Liver (tissue), 9 donors: ENCODE measurements around the gene NRG3. TPM values are rescaled to one million over a fixed set of nuclear protein-coding genes. Genes with fewer than 3 reads are reported as not detected.
"Not testable (repeated sequence)": the region's sequence is repeated elsewhere in the genome, so short reads cannot be mapped to it uniquely, and the experiment has no call there.

Experiments used
- DNase-seq: peaks from one replicate; pipeline ENCODE4 v3.0.0-alpha.2; 2017; ENCODE audit warnings: low spot score
- H3K27ac ChIP-seq, 2 donors: one replicate each; pipeline ENCODE4 v1.7.0; 2013; ENCODE audit warnings: inconsistent platforms in 2 of 2, low read length in 2 of 2, control low read depth in 1 of 2, low read depth in 1 of 2, mild to moderate bottlenecking in 1 of 2
- H3K27me3 ChIP-seq, 4 donors: one replicate each; pipeline versions ENCODE4 v1.6.1 to v1.7.0; 2013; ENCODE audit warnings: low read length in 3 of 4, inconsistent platforms in 1 of 4, mild to moderate bottlenecking in 1 of 4, moderate library complexity in 1 of 4; ENCODE audit not compliant: control insufficient read depth in 4 of 4, insufficient read depth in 4 of 4
- H3K36me3 ChIP-seq, 4 donors: one replicate each; pipeline versions ENCODE4 v1.6.1 to v1.7.0; 2013; ENCODE audit warnings: low read length in 3 of 4, mild to moderate bottlenecking in 3 of 4, low read depth in 1 of 4, moderate library complexity in 1 of 4; ENCODE audit not compliant: control insufficient read depth in 4 of 4, insufficient read depth in 3 of 4
- H3K4me1 ChIP-seq, 4 donors: one replicate each; pipeline versions ENCODE4 v1.6.1 to v1.7.0; 2013; ENCODE audit warnings: low read length in 3 of 4, mild to moderate bottlenecking in 3 of 4, moderate library complexity in 1 of 4; ENCODE audit not compliant: control insufficient read depth in 4 of 4, insufficient read depth in 4 of 4
- H3K4me3 ChIP-seq, 3 donors: one replicate each; pipeline versions ENCODE4 v1.6.1 to v1.7.0; 2013; ENCODE audit warnings: low read length in 3 of 3, control low read depth in 1 of 3, low read depth in 1 of 3, mild to moderate bottlenecking in 1 of 3
- H3K9ac ChIP-seq, 2 donors: one replicate each; pipeline ENCODE4 v1.7.0; 2013; ENCODE audit warnings: low read length in 2 of 2, mild to moderate bottlenecking in 2 of 2, moderate library complexity in 2 of 2, control low read depth in 1 of 2, low read depth in 1 of 2
- H3K9me3 ChIP-seq, 4 donors: one replicate each; pipeline versions ENCODE4 v1.6.1 to v1.7.0; 2013; ENCODE audit warnings: low read length in 3 of 4; ENCODE audit not compliant: control insufficient read depth in 4 of 4
- EGR1 ChIP-seq, 2 donors: IDR thresholded peaks; 2 replicates each; pipeline ENCODE4 v1.6.1; 2016 to 2018; ENCODE audit warnings: antibody characterized with exemption in 2 of 2, low read depth in 2 of 2
- FOXA1 ChIP-seq: IDR thresholded peaks from 2 replicates; pipeline ENCODE4 v1.6.1; 2016; ENCODE audit warnings: antibody characterized with exemption
- FOXA2 ChIP-seq: IDR thresholded peaks from 2 replicates; pipeline ENCODE4 v1.6.1; 2016; ENCODE audit warnings: antibody characterized with exemption
- GABPA ChIP-seq, 2 donors: IDR thresholded peaks in 1 of 2; conservative IDR thresholded peaks in 1 of 2; 2 replicates each; pipeline ENCODE4 v1.6.1; 2016; ENCODE audit warnings: antibody characterized with exemption in 2 of 2, mild to moderate bottlenecking in 1 of 2, moderate library complexity in 1 of 2
- HNF4A ChIP-seq, 2 donors: conservative IDR thresholded peaks; 2 replicates each; pipeline ENCODE4 v1.6.1; 2016; ENCODE audit warnings: antibody characterized with exemption in 2 of 2, mild to moderate bottlenecking in 2 of 2
- HNF4G ChIP-seq: IDR thresholded peaks from 2 replicates; pipeline ENCODE4 v1.6.1; 2016; ENCODE audit warnings: antibody characterized with exemption
- NR2F2 ChIP-seq: IDR thresholded peaks from 2 replicates; pipeline ENCODE4 v1.6.1; 2016; ENCODE audit warnings: antibody characterized with exemption
- RAD21 ChIP-seq, 2 donors: IDR thresholded peaks; 2 replicates each; pipeline ENCODE4 v1.6.1; 2016; ENCODE audit warnings: antibody characterized with exemption in 2 of 2, mild to moderate bottlenecking in 2 of 2
- SP1 ChIP-seq: IDR thresholded peaks from 2 replicates; pipeline ENCODE4 v1.6.1; 2018; ENCODE audit warnings: antibody characterized with exemption, mild to moderate bottlenecking
- TAF1 ChIP-seq: conservative IDR thresholded peaks from 2 replicates; pipeline ENCODE4 v1.6.1; 2016; ENCODE audit warnings: antibody characterized with exemption, mild to moderate bottlenecking
- YY1 ChIP-seq: IDR thresholded peaks from 2 replicates; pipeline ENCODE4 v1.6.1; 2016; ENCODE audit warnings: antibody characterized with exemption, mild to moderate bottlenecking
- WGBS: extraction: QIAGEN DNeasy Blood & Tissue Kit; methylation state at CpG from one replicate; pipeline ENCODE4 v1.1.7; 2013; 5-methylcytosine and 5-hydroxymethylcytosine counted together
- polyA plus RNA-seq, 2 donors: library from polyadenylated mRNA; stranded (reverse) in 1 of 2; unstranded in 1 of 2; fragments of 200-250 nt in 1 of 2; fragments of >200 nt in 1 of 2; fragmentation: Nextera tagmentation in 1 of 2; extraction: Ambion mirVana in 1 of 2; gene quantifications; one replicate each; pipeline versions ENCODE4 v1.2.1 to v1.2.3, GENCODE V29; 2013 to 2015
- total RNA-seq, 2 donors: library from RNA; depleted of rRNA; stranded (reverse); fragments of >200 nt; gene quantifications; one replicate each; pipeline ENCODE4 v1.2.3, GENCODE V29; 2014
- TF ChIP-seq, protein P1 (sequence below): IDR thresholded peaks from 2 replicates; pipeline ENCODE4 v1.6.1; 2016; ENCODE audit warnings: antibody characterized with exemption, mild to moderate bottlenecking
- TF ChIP-seq, protein P2 (sequence below): fragments of 150-350 bp; IDR thresholded peaks from 2 replicates; pipeline ENCODE4 v1.5.1; 2017; ENCODE audit warnings: improper control_type of control experiment, low read depth, low read length; ENCODE audit not compliant: missing input control
- TF ChIP-seq, protein P3 (sequence below): IDR thresholded peaks from 2 replicates; pipeline ENCODE4 v1.6.1; 2016; ENCODE audit warnings: antibody characterized with exemption
- TF ChIP-seq, protein P4 (sequence below): IDR thresholded peaks from 2 replicates; pipeline ENCODE4 v1.6.1; 2016; ENCODE audit warnings: antibody characterized with exemption
- donor health status: healthy.
- donor health status: healthy.
- donor health status: healthy.
- donor health status: healthy.
- donor health status: healthy.

The NRG3 gene
- total and polyA plus RNA-seq, 4 donors, result 0.24 to 3.7 (median 0.38) TPM

DNA sequence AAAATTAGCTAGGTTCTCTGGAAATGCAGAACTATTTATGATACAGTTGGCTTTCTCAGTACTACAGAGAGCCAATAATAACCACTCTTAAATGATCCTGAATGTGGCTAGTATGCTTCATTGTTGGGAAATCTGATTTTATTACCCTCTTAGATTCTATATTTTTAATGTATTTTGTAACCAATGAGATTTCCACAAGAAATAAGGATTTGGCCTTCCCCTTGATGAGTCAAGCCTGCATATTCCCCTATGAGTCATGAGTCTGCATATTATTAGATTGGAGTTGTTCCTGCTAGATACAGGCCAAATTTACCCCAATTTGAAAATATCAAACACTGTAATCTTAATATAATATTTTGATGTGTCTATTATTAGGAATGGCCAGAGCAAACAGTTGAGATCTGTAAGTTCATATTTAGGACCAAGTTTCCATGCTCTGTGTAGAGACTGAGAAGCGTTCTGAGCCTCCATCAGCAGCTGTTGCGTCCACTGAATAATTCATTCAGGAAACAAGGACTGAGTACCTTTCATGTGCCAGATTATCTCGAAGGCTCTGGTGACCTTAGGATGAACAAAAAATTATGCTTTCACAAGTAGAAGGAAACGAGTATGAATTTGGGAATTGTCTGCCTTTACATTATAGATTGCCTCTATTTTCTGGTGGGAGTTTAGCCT lies 793.4 kb downstream of the NRG3 start:
- WGBS, result 78% methylated on average over 4 of the region's 4 CpGs
- no peak overlapping the region for H3K9ac ChIP-seq
- no peak for TF ChIP-seq SP1
- H3K27me3 ChIP-seq, result no peaks in the 10 kb centered on the region
- no peaks in the 10 kb centered on the region for H3K9me3 ChIP-seq
- H3K4me3 ChIP-seq, result no peak overlapping the region
- DNase-seq, result no peak
- H3K4me1 ChIP-seq, result no peaks in the 10 kb centered on the region
- no peak overlapping the region for H3K27ac ChIP-seq
- H3K36me3 ChIP-seq, result no peaks in the 10 kb centered on the region

DNA sequence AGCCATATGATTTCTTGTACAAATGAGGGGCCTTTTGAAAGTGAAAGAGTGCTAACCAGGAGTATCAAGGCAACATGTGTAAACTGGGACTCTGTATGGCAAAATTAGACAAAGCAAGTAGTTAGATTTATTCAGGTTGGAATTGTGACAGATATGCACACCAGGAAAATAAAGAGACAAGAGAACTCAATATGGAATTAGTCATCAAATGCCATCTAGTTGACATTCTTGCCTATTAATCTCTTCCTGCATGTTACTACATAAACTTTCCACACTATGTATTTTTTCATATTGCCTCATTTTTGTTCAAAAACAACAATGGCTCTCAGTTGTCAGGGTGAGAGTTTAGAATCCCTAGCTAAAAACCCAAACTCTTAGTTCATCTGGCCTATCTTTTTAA lies 799.0 kb downstream of the NRG3 start:
- DNase-seq, result no peak
- Histone ChIP-seq H3K27ac (no peak overlapping the region), H3K27me3 (no peaks in the 10 kb centered on the region), H3K9ac (no peak overlapping the region), H3K4me3 (no peak overlapping the region), H3K36me3 (no peaks in the 10 kb centered on the region), H3K9me3 (no peaks in the 10 kb centered on the region), H3K4me1 (no peaks in the 10 kb centered on the region)
- TF ChIP-seq EGR1 (IDR thresholded peaks at IDR 0.05; ENCODE audit: low read depth in 2 of 2), result no peak
- TF ChIP-seq HNF4A (conservative IDR thresholded peaks at IDR 0.05), result no peak
- TF ChIP-seq GABPA (IDR thresholded peaks at IDR 0.05 in 1 of 2, conservative IDR thresholded peaks at IDR 0.05 in 1 of 2), result no peak
- no peak for TF ChIP-seq RAD21 (IDR thresholded peaks at IDR 0.05)
- TF ChIP-seq, protein P1, sequence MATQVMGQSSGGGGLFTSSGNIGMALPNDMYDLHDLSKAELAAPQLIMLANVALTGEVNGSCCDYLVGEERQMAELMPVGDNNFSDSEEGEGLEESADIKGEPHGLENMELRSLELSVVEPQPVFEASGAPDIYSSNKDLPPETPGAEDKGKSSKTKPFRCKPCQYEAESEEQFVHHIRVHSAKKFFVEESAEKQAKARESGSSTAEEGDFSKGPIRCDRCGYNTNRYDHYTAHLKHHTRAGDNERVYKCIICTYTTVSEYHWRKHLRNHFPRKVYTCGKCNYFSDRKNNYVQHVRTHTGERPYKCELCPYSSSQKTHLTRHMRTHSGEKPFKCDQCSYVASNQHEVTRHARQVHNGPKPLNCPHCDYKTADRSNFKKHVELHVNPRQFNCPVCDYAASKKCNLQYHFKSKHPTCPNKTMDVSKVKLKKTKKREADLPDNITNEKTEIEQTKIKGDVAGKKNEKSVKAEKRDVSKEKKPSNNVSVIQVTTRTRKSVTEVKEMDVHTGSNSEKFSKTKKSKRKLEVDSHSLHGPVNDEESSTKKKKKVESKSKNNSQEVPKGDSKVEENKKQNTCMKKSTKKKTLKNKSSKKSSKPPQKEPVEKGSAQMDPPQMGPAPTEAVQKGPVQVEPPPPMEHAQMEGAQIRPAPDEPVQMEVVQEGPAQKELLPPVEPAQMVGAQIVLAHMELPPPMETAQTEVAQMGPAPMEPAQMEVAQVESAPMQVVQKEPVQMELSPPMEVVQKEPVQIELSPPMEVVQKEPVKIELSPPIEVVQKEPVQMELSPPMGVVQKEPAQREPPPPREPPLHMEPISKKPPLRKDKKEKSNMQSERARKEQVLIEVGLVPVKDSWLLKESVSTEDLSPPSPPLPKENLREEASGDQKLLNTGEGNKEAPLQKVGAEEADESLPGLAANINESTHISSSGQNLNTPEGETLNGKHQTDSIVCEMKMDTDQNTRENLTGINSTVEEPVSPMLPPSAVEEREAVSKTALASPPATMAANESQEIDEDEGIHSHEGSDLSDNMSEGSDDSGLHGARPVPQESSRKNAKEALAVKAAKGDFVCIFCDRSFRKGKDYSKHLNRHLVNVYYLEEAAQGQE, result no peak
- no peak for TF ChIP-seq HNF4G
- TF ChIP-seq YY1, result no peak
- TF ChIP-seq, protein P2, sequence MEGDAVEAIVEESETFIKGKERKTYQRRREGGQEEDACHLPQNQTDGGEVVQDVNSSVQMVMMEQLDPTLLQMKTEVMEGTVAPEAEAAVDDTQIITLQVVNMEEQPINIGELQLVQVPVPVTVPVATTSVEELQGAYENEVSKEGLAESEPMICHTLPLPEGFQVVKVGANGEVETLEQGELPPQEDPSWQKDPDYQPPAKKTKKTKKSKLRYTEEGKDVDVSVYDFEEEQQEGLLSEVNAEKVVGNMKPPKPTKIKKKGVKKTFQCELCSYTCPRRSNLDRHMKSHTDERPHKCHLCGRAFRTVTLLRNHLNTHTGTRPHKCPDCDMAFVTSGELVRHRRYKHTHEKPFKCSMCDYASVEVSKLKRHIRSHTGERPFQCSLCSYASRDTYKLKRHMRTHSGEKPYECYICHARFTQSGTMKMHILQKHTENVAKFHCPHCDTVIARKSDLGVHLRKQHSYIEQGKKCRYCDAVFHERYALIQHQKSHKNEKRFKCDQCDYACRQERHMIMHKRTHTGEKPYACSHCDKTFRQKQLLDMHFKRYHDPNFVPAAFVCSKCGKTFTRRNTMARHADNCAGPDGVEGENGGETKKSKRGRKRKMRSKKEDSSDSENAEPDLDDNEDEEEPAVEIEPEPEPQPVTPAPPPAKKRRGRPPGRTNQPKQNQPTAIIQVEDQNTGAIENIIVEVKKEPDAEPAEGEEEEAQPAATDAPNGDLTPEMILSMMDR, result no peak
- TF ChIP-seq, protein P3, sequence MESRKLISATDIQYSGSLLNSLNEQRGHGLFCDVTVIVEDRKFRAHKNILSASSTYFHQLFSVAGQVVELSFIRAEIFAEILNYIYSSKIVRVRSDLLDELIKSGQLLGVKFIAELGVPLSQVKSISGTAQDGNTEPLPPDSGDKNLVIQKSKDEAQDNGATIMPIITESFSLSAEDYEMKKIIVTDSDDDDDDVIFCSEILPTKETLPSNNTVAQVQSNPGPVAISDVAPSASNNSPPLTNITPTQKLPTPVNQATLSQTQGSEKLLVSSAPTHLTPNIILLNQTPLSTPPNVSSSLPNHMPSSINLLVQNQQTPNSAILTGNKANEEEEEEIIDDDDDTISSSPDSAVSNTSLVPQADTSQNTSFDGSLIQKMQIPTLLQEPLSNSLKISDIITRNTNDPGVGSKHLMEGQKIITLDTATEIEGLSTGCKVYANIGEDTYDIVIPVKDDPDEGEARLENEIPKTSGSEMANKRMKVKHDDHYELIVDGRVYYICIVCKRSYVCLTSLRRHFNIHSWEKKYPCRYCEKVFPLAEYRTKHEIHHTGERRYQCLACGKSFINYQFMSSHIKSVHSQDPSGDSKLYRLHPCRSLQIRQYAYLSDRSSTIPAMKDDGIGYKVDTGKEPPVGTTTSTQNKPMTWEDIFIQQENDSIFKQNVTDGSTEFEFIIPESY, result no peak
- no peak for TF ChIP-seq FOXA2
- TF ChIP-seq TAF1, result no peak
- no peak for TF ChIP-seq FOXA1
- TF ChIP-seq, protein P4, sequence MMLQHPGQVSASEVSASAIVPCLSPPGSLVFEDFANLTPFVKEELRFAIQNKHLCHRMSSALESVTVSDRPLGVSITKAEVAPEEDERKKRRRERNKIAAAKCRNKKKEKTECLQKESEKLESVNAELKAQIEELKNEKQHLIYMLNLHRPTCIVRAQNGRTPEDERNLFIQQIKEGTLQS, result no peak
- no peak for TF ChIP-seq NR2F2

DNA sequence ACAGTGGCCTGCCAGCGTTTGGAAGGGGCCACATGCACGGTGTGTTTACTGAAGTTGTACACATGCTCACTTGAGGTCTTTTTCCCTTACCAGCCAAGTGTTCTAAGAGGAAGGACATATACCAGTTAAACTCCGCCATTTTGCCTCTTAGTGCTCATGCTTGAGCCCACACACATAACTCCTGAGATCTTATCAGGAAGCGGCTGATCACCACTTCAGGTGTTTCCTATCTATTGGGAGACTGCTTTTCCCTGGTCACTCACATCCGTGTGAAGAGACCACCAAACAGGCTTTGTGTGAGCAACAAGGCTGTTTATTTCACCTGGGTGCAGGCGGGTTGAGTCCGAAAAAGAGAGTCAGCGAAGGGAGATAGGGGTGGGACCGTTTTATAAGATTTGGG lies 802.9 kb downstream of the NRG3 start:
- H3K27me3 ChIP-seq, DNase-seq, H3K27ac ChIP-seq, H3K9ac ChIP-seq, H3K4me1 ChIP-seq, H3K4me3 ChIP-seq, H3K9me3 ChIP-seq, H3K36me3 ChIP-seq: not testable (repeated sequence)
- WGBS, result 90% methylated on average over 9 of the region's 9 CpGs

DNA sequence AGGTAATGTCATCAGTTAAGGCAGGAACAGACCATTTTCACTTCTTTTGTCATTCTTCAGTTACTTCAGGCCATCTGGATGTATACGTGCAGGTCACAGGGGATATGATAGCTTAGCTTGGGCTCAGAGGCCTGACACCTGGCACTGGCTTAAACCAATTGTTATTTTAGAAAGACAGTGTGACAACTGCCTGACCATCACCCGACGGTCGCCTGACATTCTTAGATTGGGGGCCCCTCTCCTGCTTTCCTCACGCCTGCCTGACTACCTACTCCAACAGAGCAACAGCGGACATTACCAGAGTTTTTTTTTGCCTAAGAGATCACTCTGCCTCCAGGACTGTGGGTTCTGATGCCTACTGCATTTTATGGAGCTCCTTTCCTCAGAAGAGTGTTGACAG lies 803.5 kb downstream of the NRG3 start:
- 87% methylated on average over 6 of the region's 6 CpGs for WGBS
- H3K9me3 ChIP-seq, H3K27me3 ChIP-seq, DNase-seq, H3K9ac ChIP-seq, H3K4me1 ChIP-seq, H3K4me3 ChIP-seq, H3K36me3 ChIP-seq, H3K27ac ChIP-seq: not testable (repeated sequence)
